HG02970 (cell line): ENCODE data around the gene MAPK8IP2.
"Not testable (repeated sequence)": the region's sequence is repeated elsewhere in the genome, so short reads cannot be mapped to it uniquely, and the experiment has no call there.

ENCODE experiments used
- ATAC-seq: cut with Tn5 transposase; IDR thresholded peaks from one replicate; pipeline ENCODE4 v1.9.1; 2021; ENCODE audit warnings: mild to moderate bottlenecking, moderate library complexity, moderate number of reproducible peaks; ENCODE audit not compliant: unreplicated experiment, low FRiP score

The MAPK8IP2 gene

GRCh38 chr22:50597097-50597496, 3.5 kb upstream of the MAPK8IP2 start:
- ATAC-seq: no peak

- no peak for ATAC-seq
Measured at GRCh38 chr22:50599816-50600455, 657 bp upstream of the MAPK8IP2 start.

GRCh38 chr22:50600967-50601668, 525 bp downstream of the MAPK8IP2 start:
- ATAC-seq: no peak

- no peak for ATAC-seq
Measured at GRCh38 chr22:50601669-50602337, 1.2 kb downstream of the MAPK8IP2 start.

GRCh38 chr22:50602338-50602700, 1.7 kb downstream of the MAPK8IP2 start:
- ATAC-seq: no peak

GRCh38 chr22:50603511-50604255, 3.1 kb downstream of the MAPK8IP2 start:
- no peak for ATAC-seq

GRCh38 chr22:50604256-50605001, 3.8 kb downstream of the MAPK8IP2 start:
- no peak for ATAC-seq

GRCh38 chr22:50605002-50605612, 4.5 kb downstream of the MAPK8IP2 start:
- ATAC-seq: no peak

- ATAC-seq: no peak
Measured at GRCh38 chr22:50605613-50606074, 5.1 kb downstream of the MAPK8IP2 start.

GRCh38 chr22:50606165-50606945, 5.8 kb downstream of the MAPK8IP2 start:
- no peak for ATAC-seq

- ATAC-seq: no peak
Measured at GRCh38 chr22:50606946-50607658, 6.5 kb downstream of the MAPK8IP2 start.

- ATAC-seq: no peak
Measured at GRCh38 chr22:50607659-50608020, 7.0 kb downstream of the MAPK8IP2 start.

- not testable (repeated sequence) for ATAC-seq
Measured at GRCh38 chr22:50608058-50608840, 7.7 kb downstream of the MAPK8IP2 start.

- no peak for ATAC-seq
Measured at GRCh38 chr22:50608996-50609395, 8.4 kb downstream of the MAPK8IP2 start.

- ATAC-seq: no peak
Measured at GRCh38 chr22:50609599-50609998, 9.0 kb downstream of the MAPK8IP2 start.

- no peak for ATAC-seq
Measured at GRCh38 chr22:50610041-50610451, 9.5 kb downstream of the MAPK8IP2 start.

- no peak for ATAC-seq
Measured at GRCh38 chr22:50610581-50610980, 10.0 kb downstream of the MAPK8IP2 start.
